NCI-H2081 (cell line): ENCODE data around the gene TBXAS1.

Source experiments
- DNase-seq, 2 experiments: peaks; one replicate each; lab custom pipeline; 2025; lab: John Stamatoyannopoulos, UW

Gene TBXAS1

GRCh38 chr7:139982927-139983920 is 154.2 kb downstream of the TBXAS1 start:
- no peak for DNase-seq

- DNase-seq = no peak
Observed at GRCh38 chr7:139984642-139985539, 155.8 kb downstream of the TBXAS1 start.

- no peak for DNase-seq
Observed at GRCh38 chr7:139985811-139986210, 156.7 kb downstream of the TBXAS1 start.

GRCh38 chr7:139987691-139988516 is 158.8 kb downstream of the TBXAS1 start:
- DNase-seq = no peak

- no peak for DNase-seq
Observed at GRCh38 chr7:139989366-139990141, 160.5 kb downstream of the TBXAS1 start.

- no peak for DNase-seq
Observed at GRCh38 chr7:139990142-139990535, 161.1 kb downstream of the TBXAS1 start.

GRCh38 chr7:139990571-139991268 is 161.7 kb downstream of the TBXAS1 start:
- DNase-seq = no peak

GRCh38 chr7:139991269-139991666 is 162.2 kb downstream of the TBXAS1 start:
- no peak for DNase-seq

- no peak for DNase-seq
Observed at GRCh38 chr7:139991911-139992310, 162.8 kb downstream of the TBXAS1 start.

GRCh38 chr7:139992353-139993044 is 163.4 kb downstream of the TBXAS1 start:
- no peak for DNase-seq

GRCh38 chr7:139993169-139993568 is 164.1 kb downstream of the TBXAS1 start:
- no peak for DNase-seq

- no peak for DNase-seq
Observed at GRCh38 chr7:139993592-139993991, 164.5 kb downstream of the TBXAS1 start.

- DNase-seq = no peak
Observed at GRCh38 chr7:139994356-139994755, 165.3 kb downstream of the TBXAS1 start.

GRCh38 chr7:139995017-139995915 is 166.2 kb downstream of the TBXAS1 start:
- no peak for DNase-seq

GRCh38 chr7:139998572-139998971 is 169.5 kb downstream of the TBXAS1 start:
- no peak for DNase-seq

- DNase-seq = no peak
Observed at GRCh38 chr7:139999516-139999915, 170.5 kb downstream of the TBXAS1 start.

GRCh38 chr7:140000666-140001268 is 171.7 kb downstream of the TBXAS1 start:
- no peak for DNase-seq

- DNase-seq = peak; percentile 18 to 50
Observed at GRCh38 chr7:140003913-140004382, 174.9 kb downstream of the TBXAS1 start.
